Sigmoid colon (tissue), 4 donors: ENCODE data around the gene WDR87.

Experiments
- EP300 ChIP-seq, 4 donors: sonication (generic); formaldehyde crosslinking; IDR thresholded peaks; one replicate each; pipeline ENCODE4 v1.6.1; 2017; ENCODE audit warnings: antibody characterized with exemption in 4 of 4
- TF ChIP-seq, protein P1 (sequence below), 4 experiments: fragments of 450-650 bp in 3 of 4; fragments of 200-600 bp in 1 of 4; IDR thresholded peaks; one replicate each; pipeline ENCODE4 v1.5.1; 2016 to 2019; ENCODE audit warnings: antibody characterized with exemption in 4 of 4, mild to moderate bottlenecking in 3 of 4, moderate library complexity in 2 of 4

DNA sequence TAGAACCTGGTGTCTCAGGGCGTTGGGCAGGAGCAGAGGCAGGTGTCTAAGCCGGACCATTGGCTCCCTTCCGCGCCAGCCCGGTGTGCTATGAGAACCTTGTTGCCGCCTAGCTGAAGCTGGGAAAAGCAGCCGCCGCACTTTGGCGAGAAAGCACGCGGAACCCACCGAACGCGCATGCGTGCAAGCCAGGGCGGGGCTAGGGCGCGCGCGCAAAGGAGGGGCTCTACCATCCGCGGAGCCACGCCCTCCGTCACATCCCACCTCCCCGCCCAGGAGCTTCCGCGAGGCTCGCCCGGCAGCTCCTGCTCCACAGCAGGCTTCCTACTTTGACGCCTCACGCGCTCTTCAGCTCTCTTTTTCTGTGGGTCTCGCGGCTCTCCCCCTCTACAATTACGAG, 51.3 kb downstream of the WDR87 start:
- TF ChIP-seq, protein P1, sequence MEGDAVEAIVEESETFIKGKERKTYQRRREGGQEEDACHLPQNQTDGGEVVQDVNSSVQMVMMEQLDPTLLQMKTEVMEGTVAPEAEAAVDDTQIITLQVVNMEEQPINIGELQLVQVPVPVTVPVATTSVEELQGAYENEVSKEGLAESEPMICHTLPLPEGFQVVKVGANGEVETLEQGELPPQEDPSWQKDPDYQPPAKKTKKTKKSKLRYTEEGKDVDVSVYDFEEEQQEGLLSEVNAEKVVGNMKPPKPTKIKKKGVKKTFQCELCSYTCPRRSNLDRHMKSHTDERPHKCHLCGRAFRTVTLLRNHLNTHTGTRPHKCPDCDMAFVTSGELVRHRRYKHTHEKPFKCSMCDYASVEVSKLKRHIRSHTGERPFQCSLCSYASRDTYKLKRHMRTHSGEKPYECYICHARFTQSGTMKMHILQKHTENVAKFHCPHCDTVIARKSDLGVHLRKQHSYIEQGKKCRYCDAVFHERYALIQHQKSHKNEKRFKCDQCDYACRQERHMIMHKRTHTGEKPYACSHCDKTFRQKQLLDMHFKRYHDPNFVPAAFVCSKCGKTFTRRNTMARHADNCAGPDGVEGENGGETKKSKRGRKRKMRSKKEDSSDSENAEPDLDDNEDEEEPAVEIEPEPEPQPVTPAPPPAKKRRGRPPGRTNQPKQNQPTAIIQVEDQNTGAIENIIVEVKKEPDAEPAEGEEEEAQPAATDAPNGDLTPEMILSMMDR (IDR thresholded peaks at IDR 0.05) = no peak
- no peak for TF ChIP-seq EP300 (IDR thresholded peaks at IDR 0.05)
